GM12878 (cell line): ENCODE measurements around the gene TGFB1. TPM values are rescaled to one million over a fixed set of nuclear protein-coding genes. Genes with fewer than 3 reads are reported as not detected.

ENCODE experiments used
- ATAC-seq: fragments of 200-7000 bp; cut with Tn5 transposase; 3 replicates; pipeline ENCODE4 v1.9.1; 2020; ENCODE audit warnings: mild to moderate bottlenecking, moderate library complexity
- BruUV-seq: library from RNA; stranded (reverse); fragments of 400-500 nt; replicated peaks from 2 replicates; lab custom pipeline; 2021; lab: Mats Ljungman, UMichigan
- CTCF ChIA-PET: fragments of 300-600 bp; sonication (Branson Sonifier 250); formaldehyde crosslinking; extraction: SDS; loops from one replicate; lab custom pipeline; 2021; ENCODE audit warnings: inconsistent platforms; lab: Yijun Ruan, JAX
- POLR2A ChIA-PET: fragments of 350-600 bp; formaldehyde crosslinking; extraction: SDS; loops from one replicate; lab custom pipeline; 2021; ENCODE audit warnings: inconsistent platforms; lab: Charles Lee
- RAD21 ChIA-PET: fragments of 300-600 bp; sonication (Branson Sonifier 250); formaldehyde crosslinking; loops from one replicate; lab custom pipeline; 2023; ENCODE audit warnings: antibody characterized with exemption; ENCODE audit not compliant: unreplicated experiment; lab: Charles Lee
- SMC1A ChIA-PET: fragments of 300-600 bp; sonication (Branson Sonifier 250); formaldehyde crosslinking; loops from one replicate; lab custom pipeline; 2023; ENCODE audit not compliant: unreplicated experiment, uncharacterized antibody; lab: Charles Lee
- DNase-seq: peaks from one replicate; pipeline ENCODE4 v3.0.0-alpha.2; 2011; ENCODE audit warnings: low read depth, low spot score
- FAIRE-seq: peaks from 3 replicates; lab custom pipeline; 2011; peaks lifted over from hg19 to GRCh38; lab: Jason Lieb, UNC
- H2AFZ ChIP-seq: 2 replicates; pipeline ENCODE4 v1.6.0; 2011; ENCODE audit warnings: low read depth, low read length, control low read depth; ENCODE audit not compliant: control insufficient read depth
- H3K27ac ChIP-seq: 2 replicates; pipeline ENCODE4 v1.5.1; 2011; ENCODE audit warnings: control low read depth; ENCODE audit not compliant: control insufficient read depth, insufficient read depth
- H3K27me3 ChIP-seq, 2 experiments: replicated peaks in 1 of 2; 2 replicates each; pipeline versions ENCODE4 v1.6.0 to v1.6.1; 2011; ENCODE audit warnings: low read length in 1 of 2; ENCODE audit not compliant: control insufficient read depth in 2 of 2, insufficient read depth in 2 of 2
- H3K36me3 ChIP-seq, 2 experiments: 2 replicates each; pipeline ENCODE4 v1.5.1; 2011; ENCODE audit warnings: low read length in 1 of 2; ENCODE audit not compliant: control insufficient read depth in 2 of 2, insufficient read depth in 2 of 2
- H3K4me1 ChIP-seq: 2 replicates; pipeline ENCODE4 v1.6.1; 2011; ENCODE audit warnings: mild to moderate bottlenecking, low read length, moderate library complexity, mixed read lengths; ENCODE audit not compliant: control insufficient read depth, insufficient read depth
- H3K4me2 ChIP-seq: 2 replicates; pipeline ENCODE4 v1.6.0; 2011; ENCODE audit warnings: control low read depth; ENCODE audit not compliant: control insufficient read depth, insufficient read depth
- H3K4me3 ChIP-seq: fragments of 200-600 bp; sonication (generic); 2 replicates; pipeline ENCODE4 v1.5.1; 2016
- H3K79me2 ChIP-seq: 2 replicates; pipeline ENCODE4 v1.6.0; 2011; ENCODE audit warnings: low read length; ENCODE audit not compliant: control insufficient read depth, insufficient read depth
- H3K9ac ChIP-seq: 2 replicates; pipeline ENCODE4 v1.8.0; 2011; ENCODE audit warnings: low read length, control low read depth, mixed read lengths; ENCODE audit not compliant: control insufficient read depth, insufficient read depth
- H3K9me3 ChIP-seq: replicated peaks from 3 replicates; pipeline ENCODE4 v1.5.1; 2011; ENCODE audit warnings: mild to moderate bottlenecking, low read length; ENCODE audit not compliant: control insufficient read depth, insufficient read depth
- H4K20me1 ChIP-seq: 2 replicates; pipeline ENCODE4 v1.6.0; 2011; ENCODE audit not compliant: control insufficient read depth, insufficient read depth
- ESRRA ChIP-seq: IDR thresholded peaks from 2 replicates; pipeline ENCODE4 v1.6.1; 2012; ENCODE audit warnings: mild to moderate bottlenecking, low read length, improper control_type of control experiment
- HDAC2 ChIP-seq: fragments of 200-600 bp; sonication (generic); IDR thresholded peaks from 2 replicates; pipeline ENCODE4 v1.6.1; 2017
- ZNF274 ChIP-seq: IDR thresholded peaks from one replicate; pipeline ENCODE4 v1.8.0; 2011; ENCODE audit not compliant: insufficient read length, insufficient read depth
- WGBS: methylation state at CpG from one replicate; pipeline ENCODE4 v1.1.6; 2016; ENCODE audit warnings: low lambda C conversion rate; ENCODE audit not compliant: insufficient replicate concordance, insufficient coverage; ENCODE audit errors: missing lambda C conversion rate; 5-methylcytosine and 5-hydroxymethylcytosine counted together
- in situ Hi-C: fragments of 300-500 bp; cut with MboI; formaldehyde crosslinking; loops from 9 replicates; pipeline ENCODE4 v1.14.3; 2018; ENCODE audit warnings: mixed read lengths
- intact Hi-C: fragments of 100-400 bp; cut with micrococcal nuclease; formaldehyde crosslinking; loops from one replicate; pipeline ENCODE4 v1.14.2; 2022; ENCODE audit not compliant: unreplicated experiment
- polyA plus RNA-seq, 11 experiments: library from polyadenylated mRNA; depleted of rRNA in 4 of 11; unstranded in 6 of 11; stranded (reverse) in 5 of 11; fragments of >200 nt; fragmentation: Nextera tagmentation in 4 of 11; fragmentation: Illumina TruSeq in 1 of 11; extraction: Ambion mirVana in 4 of 11; extraction: Trizol in 1 of 11; gene quantifications; 1 replicate in 1 of 11; 2 replicates in 10 of 11; pipeline versions ENCODE4 v1.2.1 to v1.2.3, GENCODE V29; 2011 to 2016; ENCODE audit warnings: inconsistent platforms in 2 of 11, missing spikeins in 2 of 11, low read depth in 1 of 11
- total RNA-seq, 4 experiments: library from RNA; depleted of rRNA in 3 of 4; stranded (reverse); fragments of >200 nt in 3 of 4; fragmentation: Illumina TruSeq in 1 of 4; extraction: Trizol in 1 of 4; gene quantifications; 2 replicates each; pipeline versions ENCODE4 v1.2.1 to v1.2.3, GENCODE V29; 2013 to 2021
- TF ChIP-seq, protein P1 (sequence below): fragments of 450-650 bp; IDR thresholded peaks from 2 replicates; pipeline ENCODE4 v1.6.1; 2016; ENCODE audit warnings: mild to moderate bottlenecking, moderate library complexity, borderline replicate concordance
- TF ChIP-seq, protein P2 (sequence below): fragments of 450-650 bp; IDR thresholded peaks from 2 replicates; pipeline ENCODE4 v1.6.1; 2017; ENCODE audit warnings: low read depth, mild to moderate bottlenecking, moderate library complexity
- TF ChIP-seq, protein P3 (sequence below): fragments of 450-650 bp; formaldehyde crosslinking; IDR thresholded peaks from 2 replicates; pipeline ENCODE4 v1.4.0; 2020; ENCODE audit warnings: mild to moderate bottlenecking, moderate library complexity
- TF ChIP-seq, protein P4 (sequence below): IDR thresholded peaks from 2 replicates; pipeline ENCODE4 v1.6.1; 2011; ENCODE audit warnings: borderline replicate concordance, low read depth, mild to moderate bottlenecking, moderate library complexity, low read length; ENCODE audit not compliant: insufficient read depth, poor library complexity, severe bottlenecking

Gene TGFB1
- total and polyA plus RNA-seq, 10 of the 15 experiments (the other 5 are each of a cell fraction or from before 2014, with no cell fraction given) = 0.23 to 120 (median 10.9) TPM

DNA sequence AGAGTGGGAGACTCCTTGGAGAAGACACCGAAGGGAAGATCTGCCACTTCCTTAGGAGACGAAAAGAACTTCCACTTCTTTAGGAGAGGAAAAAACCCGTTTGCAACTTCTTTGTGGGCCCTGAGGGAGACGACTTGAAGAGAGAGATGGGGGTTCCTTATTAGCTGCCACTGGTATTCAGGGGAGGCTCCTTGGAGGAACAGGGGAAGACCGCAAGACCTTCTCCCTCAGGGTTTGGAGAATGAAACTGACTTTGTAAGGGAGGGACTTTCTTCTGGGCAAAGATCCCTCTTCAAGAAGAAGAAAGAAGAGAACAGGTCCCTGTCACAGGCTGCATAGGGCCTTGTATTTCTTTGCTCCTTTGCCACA is 44.3 kb upstream of the TGFB1 start:
- CTCF ChIA-PET = interaction anchor here (1.4 kb wide), 1 partner anchor 42 kb away, joined by 3 read pairs; no protein-coding TSS in a partner anchor
- Histone ChIP-seq H3K27ac (peak overlapping the region; percentile 99), H3K79me2 (peaks cover 54% of the 10 kb centered on the region), H3K9me3 (no peaks in the 10 kb centered on the region), H2AFZ (peak overlapping the region; percentile 91), H4K20me1 (no peaks in the 10 kb centered on the region), H3K4me2 (peak overlapping the region; percentile 89; the same call in 1 of the 2 replicates), H3K36me3 (peaks cover 0 to 2% of the 10 kb centered on the region in 2 experiments; a peak in 1 of 4 replicates), H3K4me1 (peaks cover 19% of the 10 kb centered on the region), H3K4me3 (peak overlapping the region; percentile 79), H3K27me3 (no peaks in the 10 kb centered on the region), H3K9ac (peak overlapping the region; percentile 99)
- ATAC-seq (no peak), DNase-seq (no peak), FAIRE-seq (no peak)
- RAD21 ChIA-PET = no interaction called here
- intact Hi-C loops (loop anchor here (5.0 kb wide), 1 partner anchor 136 kb away; the partner anchor contains the start of gene HNRNPUL1), in situ Hi-C loops (no loop called here)
- SMC1A ChIA-PET = interaction anchor here (1.3 kb wide), 1 partner anchor 10 kb away, joined by 5 read pairs; no protein-coding TSS in a partner anchor
- whole genome bisulfite sequencing = 1% methylated on average over 5 of the region's 5 CpGs
- POLR2A ChIA-PET = interaction anchor here (0.8 to 1.4 kb wide), 3 partner anchors 11 to 41 kb away, joined by 3 to 6 read pairs (median 3); partner anchors contain the start of gene B9D2
- no TSS peak for BruUV-seq
- TF ChIP-seq, protein P1, sequence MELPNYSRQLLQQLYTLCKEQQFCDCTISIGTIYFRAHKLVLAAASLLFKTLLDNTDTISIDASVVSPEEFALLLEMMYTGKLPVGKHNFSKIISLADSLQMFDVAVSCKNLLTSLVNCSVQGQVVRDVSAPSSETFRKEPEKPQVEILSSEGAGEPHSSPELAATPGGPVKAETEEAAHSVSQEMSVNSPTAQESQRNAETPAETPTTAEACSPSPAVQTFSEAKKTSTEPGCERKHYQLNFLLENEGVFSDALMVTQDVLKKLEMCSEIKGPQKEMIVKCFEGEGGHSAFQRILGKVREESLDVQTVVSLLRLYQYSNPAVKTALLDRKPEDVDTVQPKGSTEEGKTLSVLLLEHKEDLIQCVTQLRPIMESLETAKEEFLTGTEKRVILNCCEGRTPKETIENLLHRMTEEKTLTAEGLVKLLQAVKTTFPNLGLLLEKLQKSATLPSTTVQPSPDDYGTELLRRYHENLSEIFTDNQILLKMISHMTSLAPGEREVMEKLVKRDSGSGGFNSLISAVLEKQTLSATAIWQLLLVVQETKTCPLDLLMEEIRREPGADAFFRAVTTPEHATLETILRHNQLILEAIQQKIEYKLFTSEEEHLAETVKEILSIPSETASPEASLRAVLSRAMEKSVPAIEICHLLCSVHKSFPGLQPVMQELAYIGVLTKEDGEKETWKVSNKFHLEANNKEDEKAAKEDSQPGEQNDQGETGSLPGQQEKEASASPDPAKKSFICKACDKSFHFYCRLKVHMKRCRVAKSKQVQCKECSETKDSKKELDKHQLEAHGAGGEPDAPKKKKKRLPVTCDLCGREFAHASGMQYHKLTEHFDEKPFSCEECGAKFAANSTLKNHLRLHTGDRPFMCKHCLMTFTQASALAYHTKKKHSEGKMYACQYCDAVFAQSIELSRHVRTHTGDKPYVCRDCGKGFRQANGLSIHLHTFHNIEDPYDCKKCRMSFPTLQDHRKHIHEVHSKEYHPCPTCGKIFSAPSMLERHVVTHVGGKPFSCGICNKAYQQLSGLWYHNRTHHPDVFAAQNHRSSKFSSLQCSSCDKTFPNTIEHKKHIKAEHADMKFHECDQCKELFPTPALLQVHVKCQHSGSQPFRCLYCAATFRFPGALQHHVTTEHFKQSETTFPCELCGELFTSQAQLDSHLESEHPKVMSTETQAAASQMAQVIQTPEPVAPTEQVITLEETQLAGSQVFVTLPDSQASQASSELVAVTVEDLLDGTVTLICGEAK = no peak
- TF ChIP-seq ESRRA (no peak), ZNF274 (no peak), HDAC2 (no peak)
- TF ChIP-seq, protein P2, sequence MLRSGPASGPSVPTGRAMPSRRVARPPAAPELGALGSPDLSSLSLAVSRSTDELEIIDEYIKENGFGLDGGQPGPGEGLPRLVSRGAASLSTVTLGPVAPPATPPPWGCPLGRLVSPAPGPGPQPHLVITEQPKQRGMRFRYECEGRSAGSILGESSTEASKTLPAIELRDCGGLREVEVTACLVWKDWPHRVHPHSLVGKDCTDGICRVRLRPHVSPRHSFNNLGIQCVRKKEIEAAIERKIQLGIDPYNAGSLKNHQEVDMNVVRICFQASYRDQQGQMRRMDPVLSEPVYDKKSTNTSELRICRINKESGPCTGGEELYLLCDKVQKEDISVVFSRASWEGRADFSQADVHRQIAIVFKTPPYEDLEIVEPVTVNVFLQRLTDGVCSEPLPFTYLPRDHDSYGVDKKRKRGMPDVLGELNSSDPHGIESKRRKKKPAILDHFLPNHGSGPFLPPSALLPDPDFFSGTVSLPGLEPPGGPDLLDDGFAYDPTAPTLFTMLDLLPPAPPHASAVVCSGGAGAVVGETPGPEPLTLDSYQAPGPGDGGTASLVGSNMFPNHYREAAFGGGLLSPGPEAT = no peak
- TF ChIP-seq, protein P3, sequence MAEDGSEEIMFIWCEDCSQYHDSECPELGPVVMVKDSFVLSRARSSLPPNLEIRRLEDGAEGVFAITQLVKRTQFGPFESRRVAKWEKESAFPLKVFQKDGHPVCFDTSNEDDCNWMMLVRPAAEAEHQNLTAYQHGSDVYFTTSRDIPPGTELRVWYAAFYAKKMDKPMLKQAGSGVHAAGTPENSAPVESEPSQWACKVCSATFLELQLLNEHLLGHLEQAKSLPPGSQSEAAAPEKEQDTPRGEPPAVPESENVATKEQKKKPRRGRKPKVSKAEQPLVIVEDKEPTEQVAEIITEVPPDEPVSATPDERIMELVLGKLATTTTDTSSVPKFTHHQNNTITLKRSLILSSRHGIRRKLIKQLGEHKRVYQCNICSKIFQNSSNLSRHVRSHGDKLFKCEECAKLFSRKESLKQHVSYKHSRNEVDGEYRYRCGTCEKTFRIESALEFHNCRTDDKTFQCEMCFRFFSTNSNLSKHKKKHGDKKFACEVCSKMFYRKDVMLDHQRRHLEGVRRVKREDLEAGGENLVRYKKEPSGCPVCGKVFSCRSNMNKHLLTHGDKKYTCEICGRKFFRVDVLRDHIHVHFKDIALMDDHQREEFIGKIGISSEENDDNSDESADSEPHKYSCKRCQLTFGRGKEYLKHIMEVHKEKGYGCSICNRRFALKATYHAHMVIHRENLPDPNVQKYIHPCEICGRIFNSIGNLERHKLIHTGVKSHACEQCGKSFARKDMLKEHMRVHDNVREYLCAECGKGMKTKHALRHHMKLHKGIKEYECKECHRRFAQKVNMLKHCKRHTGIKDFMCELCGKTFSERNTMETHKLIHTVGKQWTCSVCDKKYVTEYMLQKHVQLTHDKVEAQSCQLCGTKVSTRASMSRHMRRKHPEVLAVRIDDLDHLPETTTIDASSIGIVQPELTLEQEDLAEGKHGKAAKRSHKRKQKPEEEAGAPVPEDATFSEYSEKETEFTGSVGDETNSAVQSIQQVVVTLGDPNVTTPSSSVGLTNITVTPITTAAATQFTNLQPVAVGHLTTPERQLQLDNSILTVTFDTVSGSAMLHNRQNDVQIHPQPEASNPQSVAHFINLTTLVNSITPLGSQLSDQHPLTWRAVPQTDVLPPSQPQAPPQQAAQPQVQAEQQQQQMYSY (CRISPR knock-in tag) = no peak
- TF ChIP-seq, protein P4, sequence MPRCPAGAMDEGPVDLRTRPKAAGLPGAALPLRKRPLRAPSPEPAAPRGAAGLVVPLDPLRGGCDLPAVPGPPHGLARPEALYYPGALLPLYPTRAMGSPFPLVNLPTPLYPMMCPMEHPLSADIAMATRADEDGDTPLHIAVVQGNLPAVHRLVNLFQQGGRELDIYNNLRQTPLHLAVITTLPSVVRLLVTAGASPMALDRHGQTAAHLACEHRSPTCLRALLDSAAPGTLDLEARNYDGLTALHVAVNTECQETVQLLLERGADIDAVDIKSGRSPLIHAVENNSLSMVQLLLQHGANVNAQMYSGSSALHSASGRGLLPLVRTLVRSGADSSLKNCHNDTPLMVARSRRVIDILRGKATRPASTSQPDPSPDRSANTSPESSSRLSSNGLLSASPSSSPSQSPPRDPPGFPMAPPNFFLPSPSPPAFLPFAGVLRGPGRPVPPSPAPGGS = no peak
